Measurements from ENCODE around the gene PPIE.
"Not testable (repeated sequence)": the region's sequence is repeated elsewhere in the genome, so short reads cannot be mapped to it uniquely, and the experiment has no call there.

The PPIE gene

GRCh38 chr1:39771022-39771532, 32.4 kb downstream of the PPIE start, which contains the start of gene OXCT2:
TSS of gene OXCT2 (minus strand) at chr1:39771348. CDS start at chr1:39771255, 93 bp downstream.
- not testable (repeated sequence) for H3K4me2 ChIP-seq; H2AFZ ChIP-seq (ENCODE audit: low read depth); H3K27me3 ChIP-seq (ENCODE audit: insufficient read depth, low read depth)

DNA sequence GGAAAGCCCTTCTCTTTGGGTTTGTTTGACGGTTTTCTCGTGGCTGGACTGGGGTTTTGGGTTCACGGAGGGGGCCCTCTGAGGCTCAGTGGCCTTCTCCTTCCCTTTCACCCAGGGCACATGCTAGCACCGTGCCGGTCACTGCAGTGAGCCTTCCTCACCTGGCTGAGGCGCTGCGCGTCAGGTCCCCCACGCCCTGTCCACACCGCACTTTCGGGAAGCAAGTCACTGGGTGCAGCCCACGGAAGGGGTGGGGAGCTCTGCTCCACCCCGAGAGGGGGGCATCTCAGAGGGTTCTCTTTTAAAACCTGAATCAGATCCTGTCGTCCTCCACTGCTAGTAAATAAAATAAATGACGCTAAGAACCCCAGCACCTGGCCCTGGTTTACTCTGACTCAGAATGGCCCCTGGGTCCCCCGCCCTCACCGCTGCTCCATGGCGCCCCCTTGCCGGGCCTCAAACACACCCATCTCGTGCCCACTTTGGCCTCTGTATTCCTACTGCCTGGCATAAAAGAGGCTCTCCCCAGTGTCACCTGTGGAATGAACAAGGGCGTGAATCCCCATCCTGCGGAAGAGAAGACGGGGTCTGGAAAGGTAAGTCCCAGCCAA, 34.8 kb downstream of the PPIE start:
- not testable (repeated sequence) for H2AFZ ChIP-seq (ENCODE audit: low read depth); H3K4me3 ChIP-seq (IDR thresholded peaks at IDR 0.05; ENCODE audit: insufficient read depth, low read depth, low read length); H3K4me2 ChIP-seq; H3K79me2 ChIP-seq (ENCODE audit: insufficient read depth, low read depth); H3K9ac ChIP-seq; H3K27me3 ChIP-seq (ENCODE audit: insufficient read depth, low read depth); H3K27ac ChIP-seq; H3K36me3 ChIP-seq (ENCODE audit: insufficient read depth); H4K20me1 ChIP-seq (ENCODE audit: insufficient read depth)
- peaks cover 20% of the 10 kb centered on the region for H3K4me1 ChIP-seq (ENCODE audit: low read depth, poor library complexity, severe bottlenecking)

More at GRCh38 chr1:39771022-39771532, 32.4 kb downstream of the PPIE start, which contains the start of gene OXCT2:
- H3K79me2 ChIP-seq (ENCODE audit: insufficient read depth, low read depth); H4K20me1 ChIP-seq (ENCODE audit: insufficient read depth); H3K36me3 ChIP-seq (ENCODE audit: insufficient read depth); H3K4me3 ChIP-seq (IDR thresholded peaks at IDR 0.05; ENCODE audit: insufficient read depth, low read depth, low read length); H3K4me1 ChIP-seq (ENCODE audit: low read depth, poor library complexity, severe bottlenecking); H3K9ac ChIP-seq; H3K27ac ChIP-seq: not testable (repeated sequence)

DNA sequence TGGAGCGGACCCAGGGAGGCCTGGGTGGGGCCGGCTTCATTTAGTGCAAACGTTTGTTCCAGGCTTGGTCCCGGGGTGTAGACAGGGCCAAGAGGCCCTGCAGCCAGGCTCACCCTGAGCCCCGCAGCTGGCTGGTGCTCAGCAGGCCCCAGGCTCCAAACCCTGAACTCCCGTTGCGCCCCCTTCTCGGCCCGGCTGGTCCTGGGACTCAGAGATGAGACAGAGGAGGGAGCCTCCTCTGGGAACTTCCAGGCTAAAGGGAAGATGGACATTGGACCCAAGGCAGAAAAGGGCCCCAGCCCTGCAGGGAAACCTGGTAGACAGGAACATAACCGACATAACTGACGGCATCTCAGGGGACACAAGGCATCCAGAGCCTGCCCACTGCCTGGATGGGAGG, 36.5 kb downstream of the PPIE start:
- not testable (repeated sequence) for H3K79me2 ChIP-seq (ENCODE audit: insufficient read depth, low read depth); H4K20me1 ChIP-seq (ENCODE audit: insufficient read depth); H3K9ac ChIP-seq; H2AFZ ChIP-seq (ENCODE audit: low read depth); H3K4me3 ChIP-seq (IDR thresholded peaks at IDR 0.05; ENCODE audit: insufficient read depth, low read depth, low read length); H3K36me3 ChIP-seq (ENCODE audit: insufficient read depth); H3K4me2 ChIP-seq; H3K27me3 ChIP-seq (ENCODE audit: insufficient read depth, low read depth)
- Histone ChIP-seq H3K4me1 (ENCODE audit: low read depth, poor library complexity, severe bottlenecking) (peaks cover 20% of the 10 kb centered on the region), H3K27ac (peak overlapping the region; percentile 73; the same call in 1 of the 2 replicates)

- Histone ChIP-seq H3K9ac (peak overlapping the region; percentile 37; the same call in 1 of the 2 replicates), H3K4me1 (ENCODE audit: low read depth, poor library complexity, severe bottlenecking) (peaks cover 20% of the 10 kb centered on the region), H3K27ac (peak overlapping the region; percentile 73), H2AFZ (ENCODE audit: low read depth) (peak overlapping the region; percentile 38; the same call in 1 of the 2 replicates), H3K4me2 (peak overlapping the region; percentile 63; the same call in 1 of the 2 replicates)
- H3K79me2 ChIP-seq (ENCODE audit: insufficient read depth, low read depth); H3K4me3 ChIP-seq (IDR thresholded peaks at IDR 0.05; ENCODE audit: insufficient read depth, low read depth, low read length); H3K36me3 ChIP-seq (ENCODE audit: insufficient read depth); H3K27me3 ChIP-seq (ENCODE audit: insufficient read depth, low read depth); H4K20me1 ChIP-seq (ENCODE audit: insufficient read depth): not testable (repeated sequence)
Observed at GRCh38 chr1:39775676-39776399, 37.2 kb downstream of the PPIE start.

DNA sequence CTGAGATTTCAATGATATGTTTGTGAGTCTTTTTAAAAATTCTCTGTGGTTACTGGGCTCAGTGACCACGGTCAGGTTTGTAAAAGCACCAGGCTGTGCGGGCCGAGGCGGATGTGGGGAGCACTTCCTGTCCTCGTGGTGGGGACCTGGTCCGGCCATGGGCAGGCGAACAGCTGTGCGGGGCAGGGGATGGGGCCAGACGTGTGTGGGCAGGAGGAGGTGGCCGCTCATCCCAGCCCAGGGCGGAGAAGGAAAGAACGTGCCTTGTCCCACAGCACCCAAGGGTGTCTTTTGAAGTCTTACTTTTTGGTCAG, 37.7 kb downstream of the PPIE start:
- Histone ChIP-seq H3K27me3 (ENCODE audit: insufficient read depth, low read depth) (no peaks in the 10 kb centered on the region), H3K36me3 (ENCODE audit: insufficient read depth) (no peaks in the 10 kb centered on the region), H3K9ac (peak overlapping the region; percentile 37; the same call in 1 of the 2 replicates), H3K4me1 (ENCODE audit: low read depth, poor library complexity, severe bottlenecking) (peaks cover 20% of the 10 kb centered on the region), H3K27ac (peak overlapping the region; percentile 73), H2AFZ (ENCODE audit: low read depth) (peak overlapping the region; percentile 38; the same call in 1 of the 2 replicates), H3K4me2 (peak overlapping the region; percentile 63; the same call in 1 of the 2 replicates), H3K4me3 (IDR thresholded peaks at IDR 0.05; ENCODE audit: insufficient read depth, low read depth, low read length) (no peak overlapping the region), H4K20me1 (ENCODE audit: insufficient read depth) (no peaks in the 10 kb centered on the region), H3K79me2 (ENCODE audit: insufficient read depth, low read depth) (no peaks in the 10 kb centered on the region)
- TF ChIP-seq CTCF (conservative IDR thresholded peaks at IDR 0.05; ENCODE audit: low read depth, low read length), result no peak

DNA sequence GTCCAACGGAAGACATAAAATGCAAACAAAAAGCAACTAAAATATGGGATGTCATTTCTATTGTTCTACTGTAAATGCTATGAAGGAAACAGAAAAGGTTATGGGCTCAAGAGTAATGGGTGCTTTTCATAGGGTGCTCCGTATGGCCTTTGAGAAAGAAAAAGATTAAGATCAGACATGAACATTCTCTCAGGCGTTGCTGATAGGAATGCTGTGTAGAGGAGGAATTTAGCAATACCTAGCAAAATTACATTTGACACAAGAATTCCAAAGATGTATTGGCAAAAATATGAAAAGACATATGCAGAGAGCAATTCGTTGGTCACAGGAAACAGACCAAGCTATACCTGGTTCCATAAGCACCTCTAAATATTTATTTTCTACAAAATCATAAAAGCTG, 38.2 kb downstream of the PPIE start:
- TF ChIP-seq CTCF (conservative IDR thresholded peaks at IDR 0.05; ENCODE audit: low read depth, low read length), result no peak
- Histone ChIP-seq H3K79me2 (ENCODE audit: insufficient read depth, low read depth) (no peaks in the 10 kb centered on the region), H3K9ac (peak overlapping the region; percentile 37; the same call in 1 of the 2 replicates), H3K4me2 (peak overlapping the region; percentile 63; the same call in 1 of the 2 replicates), H3K4me3 (IDR thresholded peaks at IDR 0.05; ENCODE audit: insufficient read depth, low read depth, low read length) (no peak overlapping the region), H3K27ac (peak overlapping the region; percentile 73), H2AFZ (ENCODE audit: low read depth) (peak overlapping the region; percentile 38; the same call in 1 of the 2 replicates), H3K36me3 (ENCODE audit: insufficient read depth) (no peaks in the 10 kb centered on the region), H4K20me1 (ENCODE audit: insufficient read depth) (no peaks in the 10 kb centered on the region), H3K27me3 (ENCODE audit: insufficient read depth, low read depth) (no peaks in the 10 kb centered on the region), H3K4me1 (ENCODE audit: low read depth, poor library complexity, severe bottlenecking) (peaks cover 20% of the 10 kb centered on the region)

All from KMS-11 (cell line).